Measurements from ENCODE around the gene NECAB3. TPM values are rescaled to one million over a fixed set of nuclear protein-coding genes. Genes with fewer than 3 reads are reported as not detected.

NECAB3 gene
- total RNA-seq, 1 donor from 2014 or later: 63.3 TPM

DNA sequence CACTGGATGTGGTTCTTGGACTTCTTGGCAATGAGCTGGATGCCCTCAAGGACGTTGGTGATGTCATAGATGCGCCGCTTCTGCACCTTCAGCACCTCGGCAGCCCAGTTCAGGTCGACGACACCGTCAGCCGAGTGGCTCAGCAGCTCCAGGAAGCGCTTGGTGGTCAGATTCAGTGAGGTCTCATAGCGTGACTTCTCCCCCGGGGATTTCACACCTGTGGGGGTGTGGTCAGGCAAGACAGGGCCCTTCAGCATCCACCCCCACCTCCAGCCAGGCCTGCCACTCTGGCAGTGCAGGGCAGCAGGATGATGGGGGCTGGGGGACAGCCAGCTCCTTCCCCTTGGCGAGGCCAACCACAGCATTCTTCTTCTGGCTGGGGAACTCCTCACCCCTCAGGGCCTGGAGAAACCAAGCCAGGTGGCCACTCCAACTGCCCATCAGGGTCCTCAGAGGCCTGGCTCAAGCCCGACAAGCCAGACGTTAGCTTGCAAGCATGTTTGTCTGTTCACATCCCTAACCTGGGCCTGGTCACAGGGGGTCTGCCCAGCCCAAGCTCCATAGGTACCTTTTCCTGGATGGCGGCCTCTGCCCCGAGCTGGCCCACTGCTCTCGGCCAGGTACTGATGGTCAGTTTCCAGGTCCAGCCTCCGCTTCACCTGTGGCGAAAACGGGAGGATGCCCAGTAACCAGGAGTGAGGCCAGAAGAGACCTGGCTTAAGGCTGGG, 5.7 kb upstream of the NECAB3 start:
- Mint-ChIP-seq H3K4me1 (peaks cover 51% of the 10 kb centered on the region), H3K27ac (ENCODE audit: unreplicated experiment) (no peak overlapping the region), H3K36me3 (ENCODE audit: low read depth) (peaks cover 7% of the 10 kb centered on the region), H3K9me3 (no peaks in the 10 kb centered on the region), H3K4me3 (peak overlapping the region; percentile 20), H3K27me3 (ENCODE audit: low read depth) (peaks cover 3% of the 10 kb centered on the region)
- no peak for DNase-seq (ENCODE audit: low read depth, low spot score)
- TF ChIP-seq, protein P1, sequence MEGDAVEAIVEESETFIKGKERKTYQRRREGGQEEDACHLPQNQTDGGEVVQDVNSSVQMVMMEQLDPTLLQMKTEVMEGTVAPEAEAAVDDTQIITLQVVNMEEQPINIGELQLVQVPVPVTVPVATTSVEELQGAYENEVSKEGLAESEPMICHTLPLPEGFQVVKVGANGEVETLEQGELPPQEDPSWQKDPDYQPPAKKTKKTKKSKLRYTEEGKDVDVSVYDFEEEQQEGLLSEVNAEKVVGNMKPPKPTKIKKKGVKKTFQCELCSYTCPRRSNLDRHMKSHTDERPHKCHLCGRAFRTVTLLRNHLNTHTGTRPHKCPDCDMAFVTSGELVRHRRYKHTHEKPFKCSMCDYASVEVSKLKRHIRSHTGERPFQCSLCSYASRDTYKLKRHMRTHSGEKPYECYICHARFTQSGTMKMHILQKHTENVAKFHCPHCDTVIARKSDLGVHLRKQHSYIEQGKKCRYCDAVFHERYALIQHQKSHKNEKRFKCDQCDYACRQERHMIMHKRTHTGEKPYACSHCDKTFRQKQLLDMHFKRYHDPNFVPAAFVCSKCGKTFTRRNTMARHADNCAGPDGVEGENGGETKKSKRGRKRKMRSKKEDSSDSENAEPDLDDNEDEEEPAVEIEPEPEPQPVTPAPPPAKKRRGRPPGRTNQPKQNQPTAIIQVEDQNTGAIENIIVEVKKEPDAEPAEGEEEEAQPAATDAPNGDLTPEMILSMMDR (conservative IDR thresholded peaks at IDR 0.05): no peak

DNA sequence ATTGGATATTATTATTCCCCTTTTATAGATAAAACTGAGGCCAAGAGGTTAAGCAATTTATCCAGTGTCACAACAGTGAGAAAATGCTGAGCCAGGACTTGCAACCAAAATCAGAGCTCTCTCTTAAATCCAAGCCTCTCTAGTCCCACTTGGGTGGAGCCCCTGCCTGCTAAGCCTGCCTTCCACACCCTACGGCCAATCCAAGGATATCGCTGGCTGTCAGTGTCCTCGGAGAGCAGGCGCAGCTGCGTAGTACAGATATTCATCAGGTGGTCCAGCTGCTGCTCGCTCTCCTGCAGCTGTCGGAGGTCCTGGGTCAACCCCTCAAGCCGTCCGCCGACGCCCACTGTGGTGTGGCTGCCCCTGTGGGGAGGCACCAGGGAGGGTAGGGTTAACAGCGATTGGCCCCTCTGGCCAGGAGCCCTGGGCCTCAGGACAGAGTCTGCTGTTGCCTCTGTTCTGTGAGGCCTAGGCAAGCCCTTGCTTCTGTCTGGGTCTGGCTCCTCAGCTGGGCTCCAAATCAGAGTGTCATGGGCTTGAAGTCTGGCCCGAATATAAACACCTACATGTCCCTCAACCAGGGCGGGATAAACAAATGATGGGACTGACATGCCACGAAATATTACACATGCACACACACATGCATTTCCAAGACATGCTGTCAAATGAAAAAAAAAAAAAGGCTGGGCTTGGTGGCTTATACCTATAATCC, 3.9 kb upstream of the NECAB3 start:
- Mint-ChIP-seq H3K36me3 (ENCODE audit: low read depth) (peaks cover 7% of the 10 kb centered on the region), H3K9me3 (no peaks in the 10 kb centered on the region), H3K4me3 (peak overlapping the region; percentile 79), H3K27ac (ENCODE audit: unreplicated experiment) (no peak overlapping the region), H3K4me1 (peaks cover 54% of the 10 kb centered on the region), H3K27me3 (ENCODE audit: low read depth) (peaks cover 5% of the 10 kb centered on the region)
- no peak for DNase-seq (ENCODE audit: low read depth, low spot score)
- TF ChIP-seq, protein P1 (conservative IDR thresholded peaks at IDR 0.05): no peak

- TF ChIP-seq, protein P1 (conservative IDR thresholded peaks at IDR 0.05): no peak
- Mint-ChIP-seq H3K4me1 (peaks cover 53% of the 10 kb centered on the region), H3K4me3 (peak overlapping the region; percentile 83), H3K9me3 (no peaks in the 10 kb centered on the region), H3K27ac (ENCODE audit: unreplicated experiment) (no peak overlapping the region), H3K27me3 (ENCODE audit: low read depth) (peaks cover 10% of the 10 kb centered on the region), H3K36me3 (ENCODE audit: low read depth) (peaks cover 7% of the 10 kb centered on the region)
- DNase-seq (ENCODE audit: low read depth, low spot score): no peak
Measured at GRCh38 chr20:33676652-33677645, 2.7 kb upstream of the NECAB3 start.

DNA sequence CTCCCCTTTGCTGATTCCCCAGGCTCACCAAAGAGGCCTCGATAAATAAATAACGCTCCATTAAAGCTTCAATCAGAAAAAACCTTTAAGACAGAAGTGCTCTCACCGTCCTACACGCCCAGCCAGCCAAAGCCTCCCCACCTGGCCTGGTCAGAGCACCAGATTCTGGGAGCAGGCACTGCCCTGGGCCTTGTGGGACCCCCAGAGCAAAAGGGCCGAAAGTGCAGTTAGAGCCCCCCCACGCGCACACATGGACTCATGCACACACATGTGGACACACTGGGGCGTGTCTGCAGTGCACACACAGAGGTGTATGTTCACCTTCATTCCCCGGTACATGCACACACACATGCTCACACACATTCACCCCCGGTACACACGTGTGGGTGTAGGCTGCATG, 1.9 kb upstream of the NECAB3 start:
- TF ChIP-seq, protein P1 (conservative IDR thresholded peaks at IDR 0.05): no peak
- Mint-ChIP-seq H3K27ac (ENCODE audit: unreplicated experiment) (no peak overlapping the region), H3K27me3 (ENCODE audit: low read depth) (peaks cover 10% of the 10 kb centered on the region), H3K4me1 (peaks cover 50% of the 10 kb centered on the region), H3K36me3 (ENCODE audit: low read depth) (peaks cover 7% of the 10 kb centered on the region), H3K4me3 (peak overlapping the region; percentile 83), H3K9me3 (no peaks in the 10 kb centered on the region)
- DNase-seq (ENCODE audit: low read depth, low spot score): no peak

Data from neural crest cell (in vitro differentiated cells).